WTC11 (cell line): ENCODE measurements around the gene METTL5. TPM values are rescaled to one million over a fixed set of nuclear protein-coding genes. Genes with fewer than 3 reads are reported as not detected.
"Not testable (repeated sequence)": the region's sequence is repeated elsewhere in the genome, so short reads cannot be mapped to it uniquely, and the experiment has no call there.

Experiments
- ATAC-seq: fragments of 200-7000 bp; cut with Tn5 transposase; 2 replicates; pipeline ENCODE4 v1.10.0; 2021; ENCODE audit warnings: mild to moderate bottlenecking, moderate library complexity
- CTCF ChIA-PET: fragments of 300-600 bp; sonication (Branson Sonifier 250); formaldehyde crosslinking; loops from one replicate; lab custom pipeline; 2021; ENCODE audit warnings: antibody characterized with exemption; lab: Charles Lee
- POLR2A ChIA-PET: fragments of 350-600 bp; sonication (Branson Sonifier 250); formaldehyde crosslinking; loops from one replicate; lab custom pipeline; 2021; ENCODE audit warnings: antibody characterized with exemption; lab: Charles Lee
- DNase-seq: peaks from one replicate; pipeline ENCODE4 v3.0.0; 2021; ENCODE audit warnings: low spot score
- H3K27ac Mint-ChIP-seq: 2 replicates; pipeline ENCODE4 v1.8.0; 2021; ENCODE audit warnings: mixed read lengths
- H3K27me3 Mint-ChIP-seq: 2 replicates; pipeline ENCODE4 v1.8.0; 2021; ENCODE audit warnings: low read depth, mild to moderate bottlenecking, moderate library complexity, mixed read lengths
- H3K36me3 Mint-ChIP-seq: 2 replicates; pipeline ENCODE4 v1.8.0; 2021; ENCODE audit warnings: mixed read lengths
- H3K4me1 Mint-ChIP-seq: 2 replicates; pipeline ENCODE4 v1.8.0; 2022; ENCODE audit warnings: mixed read lengths
- H3K4me3 Mint-ChIP-seq: 2 replicates; pipeline ENCODE4 v1.8.0; 2021; ENCODE audit warnings: mild to moderate bottlenecking, moderate library complexity, mixed read lengths
- H3K9me3 Mint-ChIP-seq: 2 replicates; pipeline ENCODE4 v1.8.0; 2021; ENCODE audit warnings: mixed read lengths
- EMX1 ChIP-seq: fragments of 250-450 bp; sonication (Bioruptor Pico); IDR thresholded peaks from 2 replicates; pipeline ENCODE4 v1.8.0; 2021; ENCODE audit warnings: mild to moderate bottlenecking
- FOXK1 ChIP-seq: sonication (generic); formaldehyde crosslinking; IDR thresholded peaks from 2 replicates; pipeline ENCODE4 v1.8.0; 2022; ENCODE audit warnings: mild to moderate bottlenecking, moderate library complexity, missing genetic modification reagents
- FOXP1 ChIP-seq: sonication (generic); formaldehyde crosslinking; IDR thresholded peaks from 2 replicates; pipeline ENCODE4 v1.8.0; 2022; ENCODE audit warnings: missing genetic modification reagents, mild to moderate bottlenecking, moderate library complexity, borderline replicate concordance
- HMGA2 ChIP-seq: fragments of 250-450 bp; sonication (Bioruptor Pico); IDR thresholded peaks from 2 replicates; pipeline ENCODE4 v1.4.0; 2021; ENCODE audit warnings: mild to moderate bottlenecking, moderate library complexity
- RORB ChIP-seq: fragments of 250-450 bp; sonication (Bioruptor Pico); IDR thresholded peaks from 2 replicates; pipeline ENCODE4 v1.9.0; 2021; ENCODE audit warnings: mild to moderate bottlenecking
- SP1 ChIP-seq: sonication (generic); formaldehyde crosslinking; conservative IDR thresholded peaks from 2 replicates; pipeline ENCODE4 v1.8.1; 2022; ENCODE audit warnings: missing genetic modification reagents
- TCF7 ChIP-seq: sonication (generic); formaldehyde crosslinking; IDR thresholded peaks from 2 replicates; pipeline ENCODE4 v1.8.0; 2022; ENCODE audit warnings: mild to moderate bottlenecking, low read depth, missing genetic modification reagents, moderate library complexity
- TEAD1 ChIP-seq: sonication (generic); formaldehyde crosslinking; IDR thresholded peaks from 2 replicates; pipeline ENCODE4 v1.8.0; 2022; ENCODE audit warnings: mild to moderate bottlenecking, missing genetic modification reagents
- ZBTB21 ChIP-seq: sonication (generic); formaldehyde crosslinking; IDR thresholded peaks from 2 replicates; pipeline ENCODE4 v1.8.1; 2023; ENCODE audit warnings: mild to moderate bottlenecking, missing genetic modification reagents, borderline replicate concordance
- ZNF121 ChIP-seq: sonication (generic); formaldehyde crosslinking; IDR thresholded peaks from 2 replicates; pipeline ENCODE4 v1.8.0; 2023; ENCODE audit warnings: missing genetic modification reagents
- ZNF423 ChIP-seq: fragments of 250-450 bp; sonication (Bioruptor Pico); IDR thresholded peaks from 2 replicates; pipeline ENCODE4 v2.1.2; 2022; ENCODE audit warnings: mild to moderate bottlenecking, moderate library complexity
- total RNA-seq: library from RNA; stranded (reverse); gene quantifications from 3 replicates; pipeline ENCODE4 v1.2.3, GENCODE V29; 2021
- TF ChIP-seq, protein P1 (sequence below): fragments of 200-600 bp; IDR thresholded peaks from 2 replicates; pipeline ENCODE4 v1.8.0; 2022; ENCODE audit warnings: antibody characterized with exemption
- TF ChIP-seq, protein P2 (sequence below): sonication (generic); formaldehyde crosslinking; IDR thresholded peaks from 2 replicates; pipeline ENCODE4 v1.8.0; 2023; ENCODE audit warnings: missing genetic modification reagents
- TF ChIP-seq, protein P3 (sequence below): sonication (generic); formaldehyde crosslinking; IDR thresholded peaks from 2 replicates; pipeline ENCODE4 v1.8.0; 2022; ENCODE audit warnings: mild to moderate bottlenecking, missing genetic modification reagents
- TF ChIP-seq, protein P4 (sequence below): fragments of 250-450 bp; sonication (Bioruptor Pico); IDR thresholded peaks from 2 replicates; pipeline ENCODE4 v1.9.0; 2021; ENCODE audit warnings: mild to moderate bottlenecking
- TF ChIP-seq, protein P5 (sequence below): sonication (generic); formaldehyde crosslinking; IDR thresholded peaks from 2 replicates; pipeline ENCODE4 v1.8.1; 2023; ENCODE audit warnings: mild to moderate bottlenecking, missing genetic modification reagents, moderate library complexity
- TF ChIP-seq, protein P6 (sequence below): fragments of 250-450 bp; sonication (Bioruptor Pico); conservative IDR thresholded peaks from 2 replicates; pipeline ENCODE4 v1.9.0; 2021; ENCODE audit warnings: mild to moderate bottlenecking
- TF ChIP-seq, protein P7 (sequence below): sonication (generic); formaldehyde crosslinking; IDR thresholded peaks from 2 replicates; pipeline ENCODE4 v1.8.1; 2023; ENCODE audit warnings: mild to moderate bottlenecking, missing genetic modification reagents
- TF ChIP-seq, protein P8 (sequence below): sonication (generic); formaldehyde crosslinking; IDR thresholded peaks from 2 replicates; pipeline ENCODE4 v1.8.1; 2023; ENCODE audit warnings: mild to moderate bottlenecking, missing genetic modification reagents

Gene METTL5
- total RNA-seq, 1 experiment from 2014 or later = 90.9 TPM

DNA sequence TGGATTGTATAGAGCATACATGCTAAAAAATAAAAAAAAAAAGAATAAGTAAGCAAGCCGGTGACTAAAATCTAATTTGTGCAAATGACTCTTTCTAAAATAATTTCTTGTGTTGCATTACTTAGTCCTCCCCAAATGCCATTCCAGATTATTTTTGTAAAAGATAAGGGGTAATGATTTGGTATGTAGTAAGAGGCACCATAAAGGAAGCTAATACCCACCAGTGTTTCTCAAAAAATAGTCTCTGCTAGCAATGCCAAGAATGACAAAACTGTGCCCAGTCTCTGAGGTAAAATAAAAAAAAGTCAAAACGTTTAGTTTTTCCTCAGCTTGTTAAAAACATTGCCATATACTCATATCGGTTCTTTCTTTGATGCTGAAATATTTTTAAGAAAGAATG lies 2.7 kb downstream of the METTL5 start:
- Mint-ChIP-seq H3K4me3 (no peak overlapping the region), H3K27me3 (peaks cover 9% of the 10 kb centered on the region), H3K4me1 (peaks cover 20% of the 10 kb centered on the region), H3K36me3 (peaks cover 30% of the 10 kb centered on the region), H3K9me3 (peaks cover 5% of the 10 kb centered on the region), H3K27ac (no peak overlapping the region)
- no peak for DNase-seq
- ChIA-PET POLR2A (no interaction called here), CTCF (no interaction called here)
- ATAC-seq = no peak
- TF ChIP-seq, protein P1, sequence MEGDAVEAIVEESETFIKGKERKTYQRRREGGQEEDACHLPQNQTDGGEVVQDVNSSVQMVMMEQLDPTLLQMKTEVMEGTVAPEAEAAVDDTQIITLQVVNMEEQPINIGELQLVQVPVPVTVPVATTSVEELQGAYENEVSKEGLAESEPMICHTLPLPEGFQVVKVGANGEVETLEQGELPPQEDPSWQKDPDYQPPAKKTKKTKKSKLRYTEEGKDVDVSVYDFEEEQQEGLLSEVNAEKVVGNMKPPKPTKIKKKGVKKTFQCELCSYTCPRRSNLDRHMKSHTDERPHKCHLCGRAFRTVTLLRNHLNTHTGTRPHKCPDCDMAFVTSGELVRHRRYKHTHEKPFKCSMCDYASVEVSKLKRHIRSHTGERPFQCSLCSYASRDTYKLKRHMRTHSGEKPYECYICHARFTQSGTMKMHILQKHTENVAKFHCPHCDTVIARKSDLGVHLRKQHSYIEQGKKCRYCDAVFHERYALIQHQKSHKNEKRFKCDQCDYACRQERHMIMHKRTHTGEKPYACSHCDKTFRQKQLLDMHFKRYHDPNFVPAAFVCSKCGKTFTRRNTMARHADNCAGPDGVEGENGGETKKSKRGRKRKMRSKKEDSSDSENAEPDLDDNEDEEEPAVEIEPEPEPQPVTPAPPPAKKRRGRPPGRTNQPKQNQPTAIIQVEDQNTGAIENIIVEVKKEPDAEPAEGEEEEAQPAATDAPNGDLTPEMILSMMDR = no peak
- TF ChIP-seq ZBTB21 (no peak), TCF7 (no peak)

DNA sequence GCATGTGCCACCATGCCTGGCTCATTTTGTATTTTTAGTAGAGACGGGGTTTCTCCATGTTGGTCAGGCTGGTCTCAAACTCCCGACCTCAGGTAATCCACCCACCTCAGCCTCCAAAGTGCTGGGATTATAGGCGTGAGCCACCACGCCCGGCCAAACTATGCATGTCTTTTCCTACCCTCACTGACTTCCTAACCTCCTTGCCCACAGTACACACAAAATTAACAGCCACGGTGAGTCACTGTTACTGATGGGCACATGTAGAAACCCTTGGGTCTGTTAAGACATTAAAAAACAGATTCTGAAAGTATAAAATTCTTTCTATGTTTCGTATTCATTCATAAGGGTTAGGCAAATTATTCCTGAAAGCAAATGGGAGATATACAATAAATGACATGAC lies 4.6 kb downstream of the METTL5 start:
- CTCF ChIA-PET = not testable (repeated sequence)

DNA sequence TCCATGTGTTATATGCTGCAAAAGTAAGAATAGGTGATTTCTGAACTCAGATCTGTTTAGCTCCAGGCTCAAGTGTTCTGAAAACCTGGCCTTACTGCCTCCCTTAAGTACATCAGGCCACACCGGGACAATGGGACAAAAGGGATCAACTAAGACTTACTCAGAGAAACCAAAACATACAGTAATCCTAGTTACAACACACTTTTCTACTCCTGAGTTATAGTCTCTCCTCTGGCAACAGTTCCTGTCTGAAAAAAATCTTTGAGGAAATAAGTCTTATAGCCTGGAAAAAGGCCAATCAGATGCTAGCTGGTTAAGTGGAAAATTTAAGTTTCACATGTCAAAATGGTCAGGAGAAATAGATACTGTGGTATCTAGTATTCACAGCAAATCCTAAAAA lies 5.6 kb downstream of the METTL5 start:
- ATAC-seq = no peak
- Mint-ChIP-seq H3K4me1 (peaks cover 13% of the 10 kb centered on the region), H3K36me3 (peaks cover 56% of the 10 kb centered on the region), H3K27ac (peak overlapping the region; percentile 77; the same call in 1 of the 2 replicates), H3K9me3 (peaks cover 14% of the 10 kb centered on the region), H3K27me3 (no peaks in the 10 kb centered on the region), H3K4me3 (no peak overlapping the region)
- TF ChIP-seq, protein P2, sequence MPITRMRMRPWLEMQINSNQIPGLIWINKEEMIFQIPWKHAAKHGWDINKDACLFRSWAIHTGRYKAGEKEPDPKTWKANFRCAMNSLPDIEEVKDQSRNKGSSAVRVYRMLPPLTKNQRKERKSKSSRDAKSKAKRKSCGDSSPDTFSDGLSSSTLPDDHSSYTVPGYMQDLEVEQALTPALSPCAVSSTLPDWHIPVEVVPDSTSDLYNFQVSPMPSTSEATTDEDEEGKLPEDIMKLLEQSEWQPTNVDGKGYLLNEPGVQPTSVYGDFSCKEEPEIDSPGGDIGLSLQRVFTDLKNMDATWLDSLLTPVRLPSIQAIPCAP (CRISPR knock-in tag) = no peak
- no peak for TF ChIP-seq HMGA2 (CRISPR knock-in tag)
- TF ChIP-seq, protein P3, sequence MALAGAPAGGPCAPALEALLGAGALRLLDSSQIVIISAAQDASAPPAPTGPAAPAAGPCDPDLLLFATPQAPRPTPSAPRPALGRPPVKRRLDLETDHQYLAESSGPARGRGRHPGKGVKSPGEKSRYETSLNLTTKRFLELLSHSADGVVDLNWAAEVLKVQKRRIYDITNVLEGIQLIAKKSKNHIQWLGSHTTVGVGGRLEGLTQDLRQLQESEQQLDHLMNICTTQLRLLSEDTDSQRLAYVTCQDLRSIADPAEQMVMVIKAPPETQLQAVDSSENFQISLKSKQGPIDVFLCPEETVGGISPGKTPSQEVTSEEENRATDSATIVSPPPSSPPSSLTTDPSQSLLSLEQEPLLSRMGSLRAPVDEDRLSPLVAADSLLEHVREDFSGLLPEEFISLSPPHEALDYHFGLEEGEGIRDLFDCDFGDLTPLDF (CRISPR knock-in tag) = no peak
- no peak for TF ChIP-seq EMX1
- TF ChIP-seq RORB (CRISPR knock-in tag) = no peak
- TF ChIP-seq, protein P4, sequence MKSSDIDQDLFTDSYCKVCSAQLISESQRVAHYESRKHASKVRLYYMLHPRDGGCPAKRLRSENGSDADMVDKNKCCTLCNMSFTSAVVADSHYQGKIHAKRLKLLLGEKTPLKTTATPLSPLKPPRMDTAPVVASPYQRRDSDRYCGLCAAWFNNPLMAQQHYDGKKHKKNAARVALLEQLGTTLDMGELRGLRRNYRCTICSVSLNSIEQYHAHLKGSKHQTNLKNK (CRISPR knock-in tag) = no peak
- TF ChIP-seq FOXK1 (CRISPR knock-in tag) = no peak
- no peak for DNase-seq
- CTCF ChIA-PET = no interaction called here
- POLR2A ChIA-PET = no interaction called here

More for the DNA sequence above, 4.6 kb downstream of the METTL5 start:
- ATAC-seq, POLR2A ChIA-PET, DNase-seq, H3K4me3 Mint-ChIP-seq, H3K27me3 Mint-ChIP-seq: not testable (repeated sequence)
- H3K27ac Mint-ChIP-seq = peak overlapping the region; percentile 66
- peaks cover 14% of the 10 kb centered on the region for H3K9me3 Mint-ChIP-seq
- peaks cover 48% of the 10 kb centered on the region for H3K36me3 Mint-ChIP-seq
- peaks cover 17% of the 10 kb centered on the region for H3K4me1 Mint-ChIP-seq

DNA sequence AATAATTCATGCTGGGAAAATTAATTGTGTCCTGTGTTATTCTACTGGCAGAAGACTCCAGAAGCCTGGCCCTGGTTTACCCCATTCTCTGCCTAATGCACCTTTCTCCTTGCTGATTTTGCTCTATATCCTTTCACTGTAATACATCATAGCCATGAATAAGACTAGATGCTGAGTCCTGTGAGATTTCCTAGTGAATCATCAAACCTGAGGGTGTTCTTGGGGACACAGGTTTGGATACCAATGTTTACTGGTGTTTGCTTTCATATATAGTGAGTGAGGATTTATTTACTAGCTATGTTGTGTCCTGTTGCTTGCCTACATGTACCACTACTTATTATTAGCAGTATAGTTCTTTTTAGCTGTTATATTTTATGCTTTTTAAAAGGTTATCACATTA lies 6.5 kb downstream of the METTL5 start:
- POLR2A ChIA-PET = no interaction called here
- Mint-ChIP-seq H3K4me3 (no peak overlapping the region), H3K36me3 (peaks cover 61% of the 10 kb centered on the region), H3K27me3 (no peaks in the 10 kb centered on the region), H3K9me3 (peaks cover 14% of the 10 kb centered on the region), H3K27ac (no peak overlapping the region), H3K4me1 (peaks cover 7% of the 10 kb centered on the region)
- CTCF ChIA-PET = no interaction called here
- ATAC-seq (no peak), DNase-seq (no peak)
- TF ChIP-seq, protein P5, sequence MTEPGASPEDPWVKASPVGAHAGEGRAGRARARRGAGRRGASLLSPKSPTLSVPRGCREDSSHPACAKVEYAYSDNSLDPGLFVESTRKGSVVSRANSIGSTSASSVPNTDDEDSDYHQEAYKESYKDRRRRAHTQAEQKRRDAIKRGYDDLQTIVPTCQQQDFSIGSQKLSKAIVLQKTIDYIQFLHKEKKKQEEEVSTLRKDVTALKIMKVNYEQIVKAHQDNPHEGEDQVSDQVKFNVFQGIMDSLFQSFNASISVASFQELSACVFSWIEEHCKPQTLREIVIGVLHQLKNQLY (CRISPR knock-in tag) = no peak
- TF ChIP-seq, protein P6, sequence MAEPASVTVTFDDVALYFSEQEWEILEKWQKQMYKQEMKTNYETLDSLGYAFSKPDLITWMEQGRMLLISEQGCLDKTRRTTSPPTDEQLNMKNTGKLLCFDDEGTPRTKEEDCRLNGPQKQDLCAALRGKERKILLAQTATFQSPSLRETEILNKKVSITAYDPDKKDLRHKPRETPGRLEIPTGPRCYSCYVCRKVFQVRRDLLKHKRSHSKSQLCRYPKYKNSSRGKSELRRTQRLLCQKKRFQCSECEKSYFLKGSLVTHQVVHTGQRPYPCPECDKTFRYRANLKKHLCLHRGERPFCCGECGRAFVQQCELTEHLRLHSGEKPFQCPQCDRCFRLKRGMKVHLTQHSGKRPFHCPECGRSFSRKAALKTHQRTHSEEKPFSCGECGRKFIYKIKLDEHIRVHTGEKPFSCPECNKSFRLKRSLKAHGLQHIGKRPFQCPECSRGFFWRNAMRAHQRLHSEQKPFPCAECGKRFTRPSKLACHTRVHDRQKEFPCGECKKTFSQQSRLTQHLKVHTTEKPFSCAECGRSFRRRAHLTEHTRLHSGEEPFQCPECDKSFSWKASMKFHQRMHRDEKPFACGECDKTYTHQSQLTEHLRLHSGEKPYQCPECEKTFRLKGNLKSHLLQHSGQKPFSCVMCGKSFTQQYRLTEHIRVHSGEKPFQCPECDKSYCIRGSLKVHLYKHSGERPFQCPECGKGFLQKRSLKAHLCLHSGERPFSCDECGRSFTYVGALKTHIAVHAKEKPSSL (CRISPR knock-in tag) = no peak
- TF ChIP-seq, protein P7, sequence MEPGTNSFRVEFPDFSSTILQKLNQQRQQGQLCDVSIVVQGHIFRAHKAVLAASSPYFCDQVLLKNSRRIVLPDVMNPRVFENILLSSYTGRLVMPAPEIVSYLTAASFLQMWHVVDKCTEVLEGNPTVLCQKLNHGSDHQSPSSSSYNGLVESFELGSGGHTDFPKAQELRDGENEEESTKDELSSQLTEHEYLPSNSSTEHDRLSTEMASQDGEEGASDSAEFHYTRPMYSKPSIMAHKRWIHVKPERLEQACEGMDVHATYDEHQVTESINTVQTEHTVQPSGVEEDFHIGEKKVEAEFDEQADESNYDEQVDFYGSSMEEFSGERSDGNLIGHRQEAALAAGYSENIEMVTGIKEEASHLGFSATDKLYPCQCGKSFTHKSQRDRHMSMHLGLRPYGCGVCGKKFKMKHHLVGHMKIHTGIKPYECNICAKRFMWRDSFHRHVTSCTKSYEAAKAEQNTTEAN (CRISPR knock-in tag) = no peak
- no peak for TF ChIP-seq TEAD1 (CRISPR knock-in tag)
- no peak for TF ChIP-seq FOXP1
- TF ChIP-seq ZNF423 (CRISPR knock-in tag) = no peak
- no peak for TF ChIP-seq SP1
- TF ChIP-seq, protein P8, sequence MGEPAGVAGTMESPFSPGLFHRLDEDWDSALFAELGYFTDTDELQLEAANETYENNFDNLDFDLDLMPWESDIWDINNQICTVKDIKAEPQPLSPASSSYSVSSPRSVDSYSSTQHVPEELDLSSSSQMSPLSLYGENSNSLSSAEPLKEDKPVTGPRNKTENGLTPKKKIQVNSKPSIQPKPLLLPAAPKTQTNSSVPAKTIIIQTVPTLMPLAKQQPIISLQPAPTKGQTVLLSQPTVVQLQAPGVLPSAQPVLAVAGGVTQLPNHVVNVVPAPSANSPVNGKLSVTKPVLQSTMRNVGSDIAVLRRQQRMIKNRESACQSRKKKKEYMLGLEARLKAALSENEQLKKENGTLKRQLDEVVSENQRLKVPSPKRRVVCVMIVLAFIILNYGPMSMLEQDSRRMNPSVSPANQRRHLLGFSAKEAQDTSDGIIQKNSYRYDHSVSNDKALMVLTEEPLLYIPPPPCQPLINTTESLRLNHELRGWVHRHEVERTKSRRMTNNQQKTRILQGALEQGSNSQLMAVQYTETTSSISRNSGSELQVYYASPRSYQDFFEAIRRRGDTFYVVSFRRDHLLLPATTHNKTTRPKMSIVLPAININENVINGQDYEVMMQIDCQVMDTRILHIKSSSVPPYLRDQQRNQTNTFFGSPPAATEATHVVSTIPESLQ (CRISPR knock-in tag) = no peak
- TF ChIP-seq ZNF121 (CRISPR knock-in tag) = no peak
